Stimulated activated CD8-positive, alpha-beta memory T cell treated with anti-CD3 and anti-CD28 coated beads, Interleukin-15, amount 100 ng/mL, for 4 hours (primary cell): ENCODE results near the gene FSTL4.

Source experiments
- DNase-seq, 2 donors: peaks; one replicate each; pipeline ENCODE4 v3.0.0-alpha.2; 2020; ENCODE audit warnings: low read depth in 2 of 2

The FSTL4 gene

GRCh38 chr5:133189881-133190280, 422.5 kb downstream of the FSTL4 start:
- no peak for DNase-seq

GRCh38 chr5:133179405-133179804, 432.9 kb downstream of the FSTL4 start:
- DNase-seq, result no peak

GRCh38 chr5:133170756-133171387, 441.5 kb downstream of the FSTL4 start:
- peak in 1 of 2 donors; percentile 8 for DNase-seq

- DNase-seq, result no peak
Observed at GRCh38 chr5:133164759-133165158, 447.6 kb downstream of the FSTL4 start.

- no peak for DNase-seq
Observed at GRCh38 chr5:133163839-133164238, 448.5 kb downstream of the FSTL4 start.

GRCh38 chr5:133159543-133159942, 452.8 kb downstream of the FSTL4 start:
- no peak for DNase-seq

GRCh38 chr5:133155326-133155969, 456.9 kb downstream of the FSTL4 start:
- no peak for DNase-seq

GRCh38 chr5:133154274-133155075, 457.9 kb downstream of the FSTL4 start:
- no peak for DNase-seq

- no peak for DNase-seq
Observed at GRCh38 chr5:133150909-133151544, 461.3 kb downstream of the FSTL4 start.

GRCh38 chr5:133149345-133149744, 463.0 kb downstream of the FSTL4 start:
- DNase-seq, result no peak

GRCh38 chr5:133147815-133148567, 464.4 kb downstream of the FSTL4 start:
- DNase-seq, result no peak

GRCh38 chr5:133147411-133147810, 464.9 kb downstream of the FSTL4 start:
- DNase-seq, result no peak
